Activated naive CD4-positive, alpha-beta T cell (primary cell): ENCODE data around the gene HYOU1.
"Not testable (repeated sequence)": the region's sequence is repeated elsewhere in the genome, so short reads cannot be mapped to it uniquely, and the experiment has no call there.

ENCODE experiments used
- DNase-seq, 4 experiments: peaks; one replicate each; lab custom pipeline; 2025; lab: John Stamatoyannopoulos, UW

Gene HYOU1

DNA sequence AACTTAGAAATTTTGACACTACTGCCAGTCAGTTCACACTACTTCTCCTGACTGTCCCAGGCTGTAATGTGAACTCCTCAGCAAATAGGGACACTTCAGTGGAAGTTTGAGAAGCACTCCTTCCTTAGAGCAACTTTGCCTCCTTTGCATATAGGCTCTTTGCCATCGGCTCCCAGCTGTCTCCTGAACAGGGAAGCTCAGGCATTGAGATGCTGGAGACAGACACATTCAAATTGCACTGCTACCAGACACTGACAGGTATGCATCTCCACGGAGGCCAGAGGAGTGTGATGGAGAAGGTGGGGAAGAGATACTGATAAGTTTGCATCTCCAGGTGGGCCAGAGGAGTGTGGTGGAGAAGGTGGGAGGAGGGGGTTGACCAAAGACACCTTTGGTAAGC, 37.0 kb downstream of the HYOU1 start:
- no peak for DNase-seq

DNA sequence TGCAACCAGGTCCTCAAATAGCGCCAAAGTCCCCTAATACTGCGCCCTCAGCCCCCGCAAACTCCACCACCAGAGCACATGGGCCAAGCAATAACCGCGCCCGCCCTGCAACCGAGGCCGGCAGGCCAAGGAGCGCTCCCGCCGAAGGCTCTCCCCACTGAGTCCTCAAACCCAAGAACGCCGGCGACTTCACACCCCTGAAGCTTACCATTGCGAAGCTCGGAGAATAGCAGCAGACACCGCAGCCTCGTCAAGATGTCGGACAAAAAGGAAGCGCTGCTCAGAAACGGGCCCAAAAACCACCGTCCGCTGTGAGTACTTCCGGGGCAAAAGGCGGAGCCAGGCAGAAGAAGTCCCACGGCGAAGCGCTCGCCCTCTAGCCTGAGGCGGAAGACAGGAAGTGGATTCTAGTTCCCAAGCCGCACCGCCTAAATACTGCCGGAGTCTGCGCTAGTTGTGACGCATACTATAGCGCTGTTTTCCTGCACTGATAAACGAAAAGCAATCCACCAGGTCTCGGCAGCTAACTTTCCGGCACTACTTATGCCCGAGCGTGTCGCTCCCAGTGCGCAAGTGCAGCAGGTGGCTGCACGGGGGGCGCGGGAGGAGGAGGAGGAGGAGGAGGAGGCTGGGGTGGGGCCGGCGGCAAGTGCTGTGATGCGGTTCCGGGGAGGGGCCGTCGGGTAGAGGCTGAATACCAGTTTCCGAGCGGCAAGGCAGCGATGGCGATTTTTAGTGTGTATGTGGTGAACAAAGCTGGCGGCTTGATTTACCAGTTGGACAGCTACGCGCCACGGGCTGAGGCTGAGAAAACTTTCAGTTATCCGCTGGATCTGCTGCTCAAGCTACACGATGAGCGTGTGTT, 38.7 kb downstream of the HYOU1 start, which contains the start of the genes RPS25 and TRAPPC4:
Gene RPS25 (minus strand): TSS at position 270 of the 865 bp plus-strand sequence. CDS start 59 bp downstream, at position 211.
Gene TRAPPC4 (plus strand): TSS at position 693 of the 865 bp plus-strand sequence. CDS start 30 bp downstream, at position 723.
- peak; percentile 83 to 95 (median 90) for DNase-seq

- not testable (repeated sequence) for DNase-seq
Observed at GRCh38 chr11:119017377-119017776, 39.6 kb downstream of the HYOU1 start.

- DNase-seq: no peak
Observed at GRCh38 chr11:119016216-119017009, 40.6 kb downstream of the HYOU1 start.

GRCh38 chr11:119015054-119015611, 41.9 kb downstream of the HYOU1 start:
- no peak for DNase-seq

DNA sequence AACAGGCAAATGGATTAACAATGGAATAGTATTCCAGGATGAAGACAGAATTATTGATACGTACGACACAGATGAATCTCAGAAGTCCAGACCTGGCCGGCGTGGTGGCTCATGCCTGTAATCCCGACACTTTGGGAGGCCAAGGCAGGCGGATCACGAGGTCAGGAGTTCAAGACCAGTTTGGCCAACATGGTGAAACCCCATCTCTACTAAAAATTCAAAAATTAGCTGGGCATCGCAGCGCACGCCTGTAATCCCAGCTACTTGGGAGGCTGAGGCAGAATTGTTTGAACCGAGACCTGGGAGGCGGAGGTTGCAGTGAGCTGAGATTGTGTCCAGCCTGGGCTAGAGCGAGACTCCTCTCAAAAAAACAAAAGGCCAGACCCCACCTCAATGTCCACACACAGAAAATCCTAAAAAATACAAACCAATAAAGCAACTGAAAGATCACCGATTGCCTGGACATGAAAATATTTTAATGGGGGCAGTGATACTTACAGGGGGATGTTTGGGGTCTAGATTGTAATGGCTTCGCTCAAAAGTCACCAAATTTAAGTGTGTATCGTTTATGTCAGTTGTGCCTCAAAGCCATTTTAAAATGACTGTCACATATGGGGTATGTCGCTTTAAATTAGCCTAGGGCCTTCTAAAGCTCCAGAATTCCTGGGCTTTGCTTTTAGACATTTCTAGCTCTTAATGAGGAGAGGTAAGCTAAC, 42.6 kb downstream of the HYOU1 start:
- DNase-seq: no peak

- DNase-seq: no peak
Observed at GRCh38 chr11:119012629-119013170, 44.3 kb downstream of the HYOU1 start.

GRCh38 chr11:119011476-119012053, 45.4 kb downstream of the HYOU1 start:
- no peak for DNase-seq

- no peak for DNase-seq
Observed at GRCh38 chr11:119006656-119007055, 50.3 kb downstream of the HYOU1 start.

DNA sequence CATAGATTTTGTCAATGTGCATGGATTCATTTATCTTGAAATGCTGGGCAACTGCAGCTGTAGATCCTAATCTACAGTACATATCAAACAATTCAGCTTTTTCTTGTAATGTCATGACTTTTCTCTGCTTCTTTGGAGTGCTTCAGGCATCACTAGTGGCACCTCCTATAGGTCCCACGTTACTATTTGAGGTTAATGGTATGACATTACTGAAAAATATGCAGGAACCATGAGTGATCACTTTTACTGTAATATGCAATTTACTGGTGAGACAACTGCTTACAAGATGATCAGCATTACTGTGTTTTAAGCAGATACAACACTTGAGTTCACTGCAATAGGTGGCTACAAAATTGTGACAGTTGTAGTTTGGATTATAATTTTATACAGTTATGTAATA, 56.1 kb downstream of the HYOU1 start:
- no peak for DNase-seq

DNA sequence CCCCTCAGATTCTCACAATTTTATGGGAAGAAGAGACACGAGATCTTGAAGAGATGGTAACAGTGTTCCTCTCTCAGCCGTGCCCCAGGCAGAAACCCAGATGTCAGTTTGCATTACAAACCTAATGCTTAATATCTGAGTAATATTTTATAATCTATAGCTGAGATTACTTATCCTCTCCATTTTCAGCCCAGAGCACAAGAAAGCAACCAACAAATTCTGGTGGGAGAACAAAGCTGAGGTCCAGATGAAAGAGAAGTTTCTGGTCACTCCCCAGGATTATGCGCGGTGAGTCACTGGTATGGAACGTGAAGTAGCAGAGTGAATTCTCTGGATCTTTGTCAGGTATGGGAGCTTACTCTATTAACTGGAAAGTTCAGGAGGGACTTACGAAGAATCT, 58.2 kb downstream of the HYOU1 start:
- no peak for DNase-seq

GRCh38 chr11:118998388-118998717, 58.7 kb downstream of the HYOU1 start:
- DNase-seq: no peak

- peak; percentile 79 to 96 (median 89) for DNase-seq
Observed at GRCh38 chr11:118997627-118998387, 59.2 kb downstream of the HYOU1 start, which contains the start of gene CENATAC. TSS of gene CENATAC (plus strand) at chr11:118998138. CDS start at chr11:118998198, 60 bp downstream.

DNA sequence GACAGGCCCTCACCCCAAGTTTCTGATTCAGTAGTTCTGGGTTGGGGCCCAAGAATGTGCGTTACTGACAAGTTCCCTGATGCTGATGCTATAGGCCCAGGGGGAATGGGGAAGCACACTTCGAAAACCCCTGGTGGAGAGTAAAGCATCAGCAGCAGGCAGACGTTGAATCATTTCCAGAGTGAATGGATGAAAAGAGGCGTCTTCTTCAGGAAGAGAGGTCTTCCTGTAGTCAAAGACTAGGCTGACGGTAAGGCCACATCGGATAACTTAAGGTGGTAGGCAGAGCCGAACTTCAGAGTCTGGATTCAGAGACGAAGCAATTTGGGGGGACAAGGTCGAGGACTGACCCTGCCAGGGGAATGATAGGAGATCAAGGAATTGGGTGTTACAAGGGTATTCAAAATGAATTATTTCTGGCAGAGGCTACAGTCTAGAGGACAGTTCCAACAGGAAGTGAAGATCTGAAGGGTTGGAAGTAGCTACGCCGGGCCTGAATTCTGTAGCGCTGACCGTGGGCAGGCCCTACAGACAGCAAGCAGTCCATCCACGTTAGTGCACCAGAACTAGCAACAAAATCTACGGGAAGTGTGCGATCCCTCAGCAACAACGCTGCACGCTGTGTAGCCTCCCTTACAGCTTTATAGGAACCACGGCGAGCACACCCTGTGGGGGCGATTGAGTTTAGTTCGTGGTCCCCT, 59.9 kb downstream of the HYOU1 start:
- DNase-seq: no peak
